Kidney capillary endothelial cell (primary cell): ENCODE results near the gene BTBD17.
"Not testable (repeated sequence)": the region's sequence is repeated elsewhere in the genome, so short reads cannot be mapped to it uniquely, and the experiment has no call there.

Experiments
- DNase-seq: peaks from one replicate; pipeline ENCODE4 v3.0.0-alpha.2; 2018; ENCODE audit warnings: low spot score

Gene BTBD17

GRCh38 chr17:74361230-74362068, at the start of gene BTBD17:
BTBD17 (minus strand) TSS chr17:74361868; CDS start chr17:74361819, 49 bp downstream.
- peak; percentile 38 for DNase-seq

GRCh38 chr17:74410001-74410443, 48.4 kb upstream of the BTBD17 start:
- no peak for DNase-seq

- DNase-seq, result no peak
Observed at GRCh38 chr17:74408815-74409214, 47.1 kb upstream of the BTBD17 start.

GRCh38 chr17:74408262-74408661, 46.6 kb upstream of the BTBD17 start:
- no peak for DNase-seq

GRCh38 chr17:74407384-74407783, 45.7 kb upstream of the BTBD17 start:
- no peak for DNase-seq

- DNase-seq, result not testable (repeated sequence)
Observed at GRCh38 chr17:74405311-74405710, 43.6 kb upstream of the BTBD17 start.

GRCh38 chr17:74404789-74405188, 43.1 kb upstream of the BTBD17 start:
- DNase-seq, result no peak

- DNase-seq, result no peak
Observed at GRCh38 chr17:74404218-74404617, 42.5 kb upstream of the BTBD17 start.

- DNase-seq, result no peak
Observed at GRCh38 chr17:74403512-74404137, 42.0 kb upstream of the BTBD17 start.

- no peak for DNase-seq
Observed at GRCh38 chr17:74402048-74402447, 40.4 kb upstream of the BTBD17 start.

GRCh38 chr17:74396567-74396966, 34.9 kb upstream of the BTBD17 start:
- no peak for DNase-seq

GRCh38 chr17:74394977-74395376, 33.3 kb upstream of the BTBD17 start:
- DNase-seq, result no peak

- no peak for DNase-seq
Observed at GRCh38 chr17:74394275-74394950, 32.7 kb upstream of the BTBD17 start.

- DNase-seq, result no peak
Observed at GRCh38 chr17:74393346-74393942, 31.8 kb upstream of the BTBD17 start.

- DNase-seq, result no peak
Observed at GRCh38 chr17:74392848-74393247, 31.2 kb upstream of the BTBD17 start.

- no peak for DNase-seq
Observed at GRCh38 chr17:74391771-74392170, 30.1 kb upstream of the BTBD17 start.

GRCh38 chr17:74390680-74391653, 29.3 kb upstream of the BTBD17 start:
- no peak for DNase-seq

GRCh38 chr17:74389937-74390679, 28.4 kb upstream of the BTBD17 start:
- no peak for DNase-seq

- no peak for DNase-seq
Observed at GRCh38 chr17:74389084-74389753, 27.6 kb upstream of the BTBD17 start.
